Suppressor macrophage (primary cell): ENCODE results near the gene RXRA.
A peak's percentile ranks its signal among the peaks of the same experiment; 100 is the strongest.

Experiments
- DNase-seq, 4 experiments: peaks; one replicate each; pipeline ENCODE4 v3.0.0-alpha.2; 2020 to 2022

RXRA gene

GRCh38 chr9:134338394-134339182, 12.3 kb downstream of the RXRA start:
- no peak for DNase-seq

- DNase-seq, result peak in 3 of 4 experiments; percentile 29 to 38 (median 32)
These were observed 13.0 kb downstream of the RXRA start for GRCh38 chr9:134339183-134339806.

GRCh38 chr9:134340475-134341160, 14.4 kb downstream of the RXRA start:
- peak; percentile 83 to 94 (median 92) for DNase-seq

- DNase-seq, result peak; percentile 73 to 92 (median 88)
These were observed 15.1 kb downstream of the RXRA start for GRCh38 chr9:134341306-134341705.

- DNase-seq, result no peak
These were observed 15.9 kb downstream of the RXRA start for GRCh38 chr9:134341929-134342745.

- DNase-seq, result peak in 3 of 4 experiments; percentile 28 to 52 (median 37)
These were observed 16.5 kb downstream of the RXRA start for GRCh38 chr9:134342746-134343115.

GRCh38 chr9:134343637-134344036, 17.4 kb downstream of the RXRA start:
- DNase-seq, result peak; percentile 81 to 90 (median 88)

- peak; percentile 81 to 89 (median 86) for DNase-seq
These were observed 18.0 kb downstream of the RXRA start for GRCh38 chr9:134344068-134344799.

GRCh38 chr9:134344800-134345310, 18.6 kb downstream of the RXRA start:
- no peak for DNase-seq

GRCh38 chr9:134345737-134346136, 19.5 kb downstream of the RXRA start:
- DNase-seq, result no peak

GRCh38 chr9:134346151-134346550, 19.9 kb downstream of the RXRA start:
- peak in 3 of 4 experiments; percentile 21 to 47 (median 34) for DNase-seq

GRCh38 chr9:134346840-134347583, 20.8 kb downstream of the RXRA start:
- no peak for DNase-seq

- DNase-seq, result no peak
These were observed 21.7 kb downstream of the RXRA start for GRCh38 chr9:134347996-134348395.

- DNase-seq, result no peak
These were observed 22.3 kb downstream of the RXRA start for GRCh38 chr9:134348404-134349155.

GRCh38 chr9:134349936-134350335, 23.7 kb downstream of the RXRA start:
- DNase-seq, result no peak

- no peak for DNase-seq
These were observed 24.2 kb downstream of the RXRA start for GRCh38 chr9:134350416-134350994.

- DNase-seq, result no peak
These were observed 25.4 kb downstream of the RXRA start for GRCh38 chr9:134351606-134352176.

- DNase-seq, result no peak
These were observed 26.1 kb downstream of the RXRA start for GRCh38 chr9:134352247-134352933.

GRCh38 chr9:134353539-134353938, 27.3 kb downstream of the RXRA start:
- no peak for DNase-seq
